ENCODE measurements around the gene WDSUB1. TPM values are rescaled to one million over a fixed set of nuclear protein-coding genes. Genes with fewer than 3 reads are reported as not detected.

The WDSUB1 gene
- total RNA-seq, 1 donor from 2014 or later: 14.3 TPM

- no peak for DNase-seq (ENCODE audit: low spot score)
Measured at GRCh38 chr2:159225025-159226016, 61.2 kb downstream of the WDSUB1 start.

DNA sequence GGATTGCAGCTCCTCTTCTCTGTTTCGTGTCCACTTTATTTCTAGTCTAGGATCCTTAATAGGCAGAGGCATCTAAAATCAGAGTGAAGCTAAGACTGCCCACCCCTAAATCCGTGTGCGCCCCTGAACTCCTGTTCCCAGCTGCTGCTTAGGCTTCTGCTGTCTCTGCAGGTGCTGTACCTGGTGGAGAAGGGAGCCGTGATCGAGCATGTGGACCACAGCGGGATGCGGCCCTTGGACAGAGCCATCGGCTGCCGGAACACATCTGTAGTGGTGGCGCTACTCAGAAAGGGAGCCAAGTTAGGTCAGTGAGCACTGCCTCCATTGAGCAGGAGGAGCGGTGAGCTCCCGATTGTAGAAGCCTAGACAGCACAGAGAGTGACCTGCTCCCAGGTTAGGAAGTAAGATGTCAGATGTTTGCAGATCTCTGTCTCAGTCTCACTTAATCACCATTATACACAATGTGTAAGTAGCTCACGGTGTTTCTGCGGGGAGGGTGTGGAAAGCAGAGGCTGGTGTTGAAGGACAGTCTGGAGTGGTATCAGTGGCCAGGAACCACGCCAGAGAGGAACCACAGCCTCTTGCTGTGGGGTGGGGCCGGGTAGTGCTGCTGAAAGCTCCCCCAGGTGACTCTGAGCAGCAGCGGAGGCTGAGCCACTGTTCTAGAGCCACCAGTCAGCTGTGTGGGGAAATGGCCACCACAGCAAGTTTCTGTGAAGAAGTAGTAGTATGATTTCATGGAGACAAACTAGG is 62.3 kb downstream of the WDSUB1 start:
- DNase-seq (ENCODE audit: low spot score): no peak

DNA sequence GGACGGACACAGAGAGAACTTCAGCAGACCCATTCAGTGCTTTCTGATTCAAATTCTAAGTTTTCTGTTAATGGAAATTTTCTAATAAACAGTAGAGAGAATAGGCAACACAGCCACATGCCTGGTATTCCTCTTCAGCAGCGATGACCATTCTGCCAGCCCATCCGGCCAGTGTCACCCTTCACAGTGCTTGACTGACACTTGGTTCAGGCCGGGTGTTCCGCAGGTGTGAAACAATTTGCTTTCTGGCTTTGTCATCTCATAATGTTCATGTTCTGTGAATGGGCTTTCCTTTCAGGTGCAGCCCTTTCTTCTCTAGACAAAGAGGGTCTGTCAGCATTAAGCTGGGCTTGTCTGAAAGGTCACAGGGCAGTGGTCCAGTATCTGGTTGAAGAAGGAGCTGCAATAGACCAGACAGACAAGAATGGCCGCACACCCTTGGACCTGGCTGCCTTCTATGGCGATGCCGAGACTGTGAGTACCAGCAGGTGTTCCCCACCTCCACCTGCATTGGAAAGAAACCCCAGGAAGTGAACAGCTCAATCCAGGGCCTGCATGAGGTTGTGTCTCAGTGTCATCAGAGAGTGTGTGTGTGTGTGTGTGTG is 67.0 kb downstream of the WDSUB1 start:
- no peak for DNase-seq (ENCODE audit: low spot score)

DNA sequence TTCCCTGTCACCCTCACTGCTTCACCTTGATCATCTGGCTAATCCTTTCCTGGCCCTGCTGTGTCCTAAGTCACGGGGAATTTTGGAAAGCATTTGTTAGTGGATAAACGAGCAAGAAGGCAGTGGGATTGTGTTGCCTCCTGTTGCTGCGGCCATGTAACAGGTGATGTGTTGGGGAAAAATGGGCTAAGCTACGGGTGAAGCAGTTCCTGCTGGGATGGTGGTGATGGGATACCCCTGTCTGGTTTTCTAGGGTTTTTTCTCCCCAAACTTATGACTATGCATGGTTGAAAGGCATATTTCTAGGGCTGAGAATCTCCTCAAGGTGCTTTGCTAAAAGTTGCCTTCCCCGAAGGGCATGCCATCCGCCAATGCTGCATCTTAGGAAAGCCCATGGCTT is 68.1 kb downstream of the WDSUB1 start:
- no peak for DNase-seq (ENCODE audit: low spot score)

DNA sequence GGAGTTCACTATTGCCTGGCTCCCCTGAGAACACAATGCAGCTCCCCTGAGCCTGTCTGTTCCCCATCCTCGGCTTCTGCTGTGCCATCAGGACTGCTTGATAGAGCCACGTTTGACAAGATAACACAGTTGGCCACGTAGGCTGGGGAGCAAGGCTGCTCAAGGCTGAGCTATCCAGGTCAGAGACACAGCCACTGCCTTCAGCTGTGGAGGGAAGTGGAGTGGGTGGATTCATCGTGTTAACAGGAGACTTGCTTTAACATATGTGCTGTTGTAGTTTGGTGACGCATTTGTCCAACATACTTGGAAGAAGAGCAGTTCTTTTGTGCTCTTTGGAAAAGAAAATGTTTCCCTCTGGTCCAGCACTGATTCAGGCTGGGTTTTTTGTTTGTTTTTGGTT is 68.8 kb downstream of the WDSUB1 start:
- no peak for DNase-seq (ENCODE audit: low spot score)

- no peak for DNase-seq (ENCODE audit: low spot score)
Measured at GRCh38 chr2:159215116-159215515, 71.4 kb downstream of the WDSUB1 start.

GRCh38 chr2:159214325-159214865 is 72.1 kb downstream of the WDSUB1 start:
- DNase-seq (ENCODE audit: low spot score): no peak

- no peak for DNase-seq (ENCODE audit: low spot score)
Measured at GRCh38 chr2:159213296-159213695, 73.2 kb downstream of the WDSUB1 start.

- DNase-seq (ENCODE audit: low spot score): no peak
Measured at GRCh38 chr2:159211447-159212396, 74.8 kb downstream of the WDSUB1 start.

- peak; percentile 36 for DNase-seq (ENCODE audit: low spot score)
Measured at GRCh38 chr2:159209341-159210306, 76.9 kb downstream of the WDSUB1 start.

DNA sequence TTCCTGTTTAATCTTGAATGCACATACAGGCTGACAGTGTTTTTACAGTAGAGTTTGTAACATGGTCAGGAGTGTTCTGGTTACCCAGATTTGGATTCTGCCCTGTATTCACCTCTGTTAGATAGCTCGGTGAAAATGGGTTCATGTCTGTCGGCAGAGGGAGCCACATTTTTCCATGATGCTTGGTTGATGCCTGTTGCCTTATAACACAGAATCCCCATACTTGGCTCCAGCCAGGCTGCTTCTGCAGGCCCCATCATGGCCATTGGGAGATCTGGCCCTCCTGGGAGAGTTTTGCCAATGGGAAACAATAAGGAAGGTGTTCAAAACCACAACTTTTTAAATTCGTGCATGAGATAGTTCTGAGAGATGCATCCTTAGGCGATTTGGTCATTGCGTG is 78.1 kb downstream of the WDSUB1 start:
- no peak for DNase-seq (ENCODE audit: low spot score)

- no peak for DNase-seq (ENCODE audit: low spot score)
Measured at GRCh38 chr2:159206736-159207380, 79.6 kb downstream of the WDSUB1 start.

DNA sequence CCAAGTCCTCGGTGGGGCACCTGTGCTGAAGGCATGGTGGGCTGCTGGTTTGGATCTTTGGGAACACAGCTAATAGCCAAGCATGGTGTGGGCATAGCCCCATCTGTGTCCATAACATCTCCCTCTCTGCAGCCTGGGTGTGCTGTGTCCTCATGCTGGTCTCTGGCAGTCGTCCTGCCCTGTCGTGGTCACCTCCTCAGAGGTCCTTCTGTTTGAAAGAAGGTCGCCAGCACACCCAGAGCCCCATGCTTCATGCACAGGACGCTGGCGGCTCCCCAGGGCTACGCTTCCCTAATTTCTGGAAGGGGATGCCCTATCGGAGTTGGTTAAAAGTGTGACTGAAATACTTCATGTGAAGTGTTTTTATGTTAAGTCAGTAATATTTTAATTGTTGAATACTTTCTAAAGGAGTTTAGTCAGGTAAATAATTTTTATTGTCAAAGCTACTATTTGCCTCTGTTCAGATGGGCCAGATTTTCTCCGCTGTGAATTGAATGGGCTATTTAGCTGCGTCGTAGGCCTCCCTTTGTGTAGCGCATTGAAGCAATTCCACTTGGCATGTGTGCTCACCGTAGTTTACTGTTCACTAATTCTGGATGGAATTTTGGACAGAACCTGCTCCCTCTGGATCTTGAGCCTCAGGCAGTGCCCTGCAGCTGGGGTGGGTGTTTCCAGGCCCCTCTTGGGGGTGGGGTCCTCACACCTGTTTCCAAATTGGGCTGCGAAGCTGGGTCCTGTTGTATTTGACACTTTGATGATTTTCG is 81.9 kb downstream of the WDSUB1 start:
- DNase-seq (ENCODE audit: low spot score): no peak

DNA sequence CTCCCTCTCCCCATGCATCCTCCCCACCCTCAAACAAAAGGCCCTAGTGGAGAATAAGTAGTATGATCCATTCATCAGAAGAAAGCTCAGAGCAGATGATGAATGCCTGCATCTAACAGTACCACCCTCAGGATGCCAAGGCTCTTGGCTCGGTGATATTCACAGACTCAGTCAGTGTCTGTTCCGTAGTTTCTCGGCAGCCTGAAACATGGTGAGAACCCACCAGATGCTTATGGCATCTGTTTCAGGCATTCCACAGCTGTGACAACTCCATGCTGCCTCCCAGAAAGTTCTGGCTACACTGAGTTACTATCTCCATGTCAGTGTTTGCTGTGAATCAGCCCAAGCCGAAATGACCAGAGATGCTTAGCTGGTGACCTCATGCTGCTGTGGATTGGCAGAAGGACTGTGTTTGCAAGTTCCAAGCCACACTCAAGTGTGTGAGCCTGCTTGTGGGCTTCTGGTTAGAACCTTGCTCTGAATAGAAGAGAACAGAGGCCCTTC is 83.9 kb downstream of the WDSUB1 start:
- peak; percentile 78 for DNase-seq (ENCODE audit: low spot score)

- DNase-seq (ENCODE audit: low spot score): no peak
Measured at GRCh38 chr2:159201360-159202063, 85.0 kb downstream of the WDSUB1 start.

- DNase-seq (ENCODE audit: low spot score): no peak
Measured at GRCh38 chr2:159200498-159200897, 86.0 kb downstream of the WDSUB1 start.

GRCh38 chr2:159199761-159200465 is 86.6 kb downstream of the WDSUB1 start:
- DNase-seq (ENCODE audit: low spot score): no peak

All from mucosa of gallbladder (tissue), 1 donor.